Measurements from ENCODE around the gene ARAP1.
A peak's percentile ranks its signal among the peaks of the same experiment; 100 is the strongest.

Gene ARAP1

DNA sequence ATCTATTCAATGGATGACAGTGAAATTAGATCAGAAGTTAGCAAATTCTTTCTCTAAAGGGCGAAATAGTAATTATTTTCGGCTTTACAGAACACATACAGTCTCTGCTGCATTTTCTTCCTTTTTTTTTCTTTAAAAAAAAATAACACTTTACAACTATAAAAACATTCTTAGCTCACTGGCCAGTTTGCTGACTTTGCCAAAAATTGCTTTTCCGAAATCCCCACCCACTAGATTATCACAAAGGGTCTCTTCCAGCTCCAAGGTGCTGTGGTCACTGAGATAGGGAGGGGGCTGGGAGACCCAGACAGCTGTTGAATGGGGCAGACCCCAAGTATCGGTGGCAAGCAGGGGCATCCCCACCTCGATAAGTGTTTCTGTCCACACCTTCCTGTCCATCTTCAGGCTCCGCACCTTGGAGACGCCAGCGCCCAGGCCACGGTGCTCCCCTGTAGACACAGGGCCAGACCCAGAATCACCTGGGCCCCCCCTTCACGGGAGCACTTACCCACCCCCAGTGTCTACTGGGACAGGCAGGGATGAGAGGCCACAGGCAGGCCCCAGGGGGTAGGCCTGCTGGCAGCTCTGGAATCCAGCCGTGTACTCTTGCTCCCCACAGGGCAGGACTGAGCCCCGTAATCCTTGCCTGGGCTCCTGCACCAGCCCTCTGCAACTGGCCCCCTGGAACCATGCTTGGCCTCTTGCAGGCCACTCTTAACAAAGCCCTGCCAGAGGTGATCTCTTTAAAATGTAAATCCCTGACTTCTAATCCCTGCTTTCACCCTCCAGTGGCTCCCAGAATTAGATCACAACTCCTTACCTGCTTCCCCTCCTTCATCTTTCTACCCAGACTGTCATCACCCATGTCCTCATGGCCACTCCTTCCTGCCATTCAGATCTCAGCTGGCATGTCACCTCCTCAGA, 46.5 kb downstream of the ARAP1 start:
- no peak for DNase-seq

DNA sequence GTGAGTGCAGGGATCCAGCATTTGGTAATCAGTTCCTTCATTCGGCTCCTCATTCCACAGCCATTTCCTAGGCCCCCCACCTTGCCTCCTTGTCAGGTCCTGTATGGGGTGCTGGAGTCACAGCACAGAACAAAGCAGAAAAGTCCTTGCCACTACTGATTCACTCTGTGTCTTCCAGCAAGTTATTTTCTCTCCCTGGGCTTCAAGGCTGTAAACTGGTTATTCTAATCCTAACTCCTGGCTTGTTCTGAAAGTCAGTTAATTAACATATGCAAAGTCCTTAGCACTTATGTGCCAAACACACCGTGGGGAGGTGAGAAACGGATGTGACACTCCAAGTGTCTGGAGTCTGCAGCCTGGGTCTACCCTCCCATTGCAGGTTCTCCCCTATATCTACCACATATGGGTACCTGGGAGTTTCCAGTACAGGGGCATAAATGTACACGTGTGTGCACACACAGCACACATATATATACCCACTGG, 47.4 kb downstream of the ARAP1 start:
- no peak for DNase-seq

DNA sequence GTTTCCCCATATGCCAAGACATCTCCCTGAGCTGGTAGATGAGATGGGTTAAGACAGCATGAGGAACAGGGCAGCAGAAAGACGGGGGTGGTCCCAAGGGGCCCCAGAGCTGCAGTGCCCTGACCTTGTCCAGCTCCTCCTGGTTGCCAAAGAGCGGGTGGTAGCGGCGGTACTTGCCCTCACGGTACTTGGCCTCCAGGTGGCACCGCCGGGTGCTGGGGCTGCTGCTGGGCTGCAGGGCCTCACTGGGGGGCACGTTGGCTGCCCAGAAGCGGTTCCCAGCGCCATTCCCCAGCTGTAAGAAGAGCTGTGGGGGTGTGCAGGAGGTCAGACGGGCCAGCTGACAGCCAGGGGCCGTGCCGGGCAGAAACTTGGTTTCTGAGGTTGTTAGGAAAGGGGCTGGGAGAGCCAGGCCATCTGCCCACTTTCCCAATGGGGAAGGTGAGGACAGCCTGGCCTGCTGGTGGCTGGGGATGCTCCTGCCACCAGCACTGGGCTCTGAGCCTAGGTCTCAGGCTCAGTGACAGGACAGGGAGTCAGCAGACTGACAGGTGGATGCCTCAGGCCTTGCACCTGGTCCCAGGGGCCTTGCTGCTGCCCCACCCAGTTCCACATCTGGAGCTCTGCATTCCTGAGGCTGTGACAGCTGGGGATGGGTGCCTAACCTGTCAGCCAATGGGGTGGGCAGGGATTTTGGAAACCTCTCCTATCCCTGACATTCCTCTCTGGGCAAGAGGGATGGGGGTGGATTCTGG, 48.0 kb downstream of the ARAP1 start:
- no peak for DNase-seq

DNA sequence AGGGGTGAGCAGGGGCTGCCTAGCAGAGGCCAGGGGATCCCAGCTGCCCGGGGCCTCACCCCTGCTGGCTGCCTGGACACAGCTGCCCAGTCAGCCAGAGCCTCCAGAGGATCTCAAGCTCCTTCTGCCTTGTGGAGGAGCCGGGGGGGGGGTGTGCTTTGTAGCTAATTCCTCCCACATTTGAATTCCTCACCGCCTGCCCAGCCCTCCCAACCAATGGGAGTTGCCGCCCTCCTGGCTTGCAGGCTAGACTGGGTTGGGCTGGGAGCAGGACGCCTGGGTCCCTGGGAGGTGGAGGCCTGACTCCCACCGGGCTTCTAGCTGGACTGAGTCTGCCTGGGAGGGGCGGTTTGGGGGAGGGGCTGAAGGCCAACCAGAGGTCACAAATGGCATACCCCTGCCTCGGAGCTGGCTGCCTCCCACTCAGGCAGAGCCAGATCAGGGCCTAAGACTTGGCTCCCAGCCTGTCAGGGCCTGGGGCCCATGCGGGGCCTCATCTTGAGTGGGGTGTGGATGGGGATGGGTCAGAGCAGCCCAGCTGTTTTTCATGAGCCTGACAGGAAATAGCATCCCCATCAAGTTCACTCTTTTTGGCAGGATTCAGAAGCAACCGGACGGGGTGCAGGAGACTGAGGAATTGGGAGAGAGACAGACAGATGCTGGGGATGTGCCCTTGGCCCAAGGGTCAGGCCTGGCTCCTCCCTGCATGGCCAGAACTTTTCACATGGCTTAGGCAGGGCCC, 48.8 kb downstream of the ARAP1 start:
- peak in 18 of 56 donors; percentile 3 to 58 (median 27) for DNase-seq

DNA sequence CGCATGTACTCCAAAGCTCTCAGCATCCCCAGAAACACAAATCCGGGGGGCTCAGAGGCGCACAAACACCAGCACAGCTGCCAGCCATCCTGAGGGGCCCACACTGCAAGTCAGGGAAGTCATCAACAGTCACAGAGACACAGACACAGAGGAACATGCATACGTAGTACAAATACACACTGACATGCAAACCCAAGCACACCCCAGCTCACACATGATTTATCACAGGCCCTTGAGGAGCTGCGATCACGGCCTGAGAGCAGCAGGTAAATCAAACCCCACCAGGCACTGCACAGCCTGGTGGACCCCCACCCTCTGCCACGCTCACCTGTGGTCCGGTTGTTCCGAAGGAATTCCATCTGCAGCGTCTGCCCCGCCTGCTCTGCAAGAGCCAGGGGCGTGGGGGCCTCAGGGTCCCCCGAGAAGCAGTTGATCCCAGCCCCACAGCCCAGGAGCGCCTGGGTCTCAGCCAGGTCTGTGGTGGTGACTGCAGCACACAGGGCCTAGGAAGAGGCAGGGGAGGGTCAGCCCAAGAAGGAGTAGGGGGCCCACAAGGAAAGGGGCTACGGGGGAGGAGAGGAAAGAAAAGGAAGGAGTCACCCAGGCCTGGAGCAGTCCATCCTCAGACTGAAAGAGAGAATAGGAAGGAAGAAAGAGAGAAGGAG, 49.5 kb downstream of the ARAP1 start:
- no peak for DNase-seq

DNA sequence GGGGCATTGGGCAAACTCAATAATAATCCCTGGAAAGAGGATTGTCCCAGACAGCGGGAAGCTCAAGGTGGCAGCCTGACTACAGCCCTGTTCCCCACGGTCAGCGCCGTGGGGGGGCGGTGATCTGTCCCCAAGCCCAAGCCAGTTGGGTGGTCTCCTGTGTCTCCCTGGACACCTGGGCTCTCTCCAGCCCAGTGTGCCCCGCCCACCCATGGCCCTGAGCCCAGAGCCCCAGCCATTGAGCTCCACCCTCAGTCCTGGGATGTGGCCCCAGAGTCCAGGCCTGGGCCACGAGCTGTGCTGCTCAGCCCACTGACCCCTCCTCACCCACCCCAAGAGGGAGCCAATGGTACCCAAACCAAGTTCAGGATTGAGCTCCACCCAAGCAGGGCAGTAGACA, 50.1 kb downstream of the ARAP1 start:
- DNase-seq, result peak in 1 of 56 donors; percentile 24

DNA sequence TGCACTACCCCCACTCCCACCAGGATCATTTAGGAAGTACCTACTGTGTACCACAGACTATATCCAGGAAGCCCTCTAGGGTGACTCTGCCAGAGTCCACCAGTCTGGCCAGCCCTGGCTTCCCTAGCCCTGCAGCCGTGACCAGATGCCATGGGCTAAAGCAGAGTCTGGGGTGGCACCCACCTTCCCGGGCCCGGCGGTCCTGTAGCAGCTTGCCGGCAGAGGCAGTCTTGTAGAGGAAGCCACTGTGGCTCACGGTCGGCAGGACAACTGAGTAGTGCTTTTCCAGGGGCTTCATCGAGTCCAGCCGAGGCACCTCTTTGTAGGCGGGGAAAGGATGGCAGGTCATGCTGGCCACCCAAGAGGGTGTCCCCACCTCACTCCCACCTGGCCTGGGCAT, 50.7 kb downstream of the ARAP1 start:
- DNase-seq, result no peak

DNA sequence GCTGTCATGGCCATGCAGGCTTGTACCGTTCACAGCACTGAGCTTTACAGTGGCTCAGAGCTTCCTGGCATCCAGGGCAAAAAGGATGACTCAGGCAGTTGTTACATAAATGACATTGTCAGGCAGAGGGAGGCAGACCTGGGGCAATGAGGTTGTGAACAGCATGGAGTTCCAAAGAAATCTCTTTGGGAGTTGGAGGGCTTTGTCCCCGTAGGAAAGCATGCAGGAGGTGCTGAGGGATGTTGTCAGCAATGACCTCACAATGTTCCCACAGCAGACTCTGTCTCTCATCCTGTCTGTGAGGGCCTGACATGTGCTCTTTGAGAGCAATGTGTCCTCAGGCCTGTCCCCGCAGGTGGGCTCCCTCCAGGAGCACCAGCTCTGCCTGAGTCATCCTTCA, 52.1 kb downstream of the ARAP1 start:
- no peak for DNase-seq

DNA sequence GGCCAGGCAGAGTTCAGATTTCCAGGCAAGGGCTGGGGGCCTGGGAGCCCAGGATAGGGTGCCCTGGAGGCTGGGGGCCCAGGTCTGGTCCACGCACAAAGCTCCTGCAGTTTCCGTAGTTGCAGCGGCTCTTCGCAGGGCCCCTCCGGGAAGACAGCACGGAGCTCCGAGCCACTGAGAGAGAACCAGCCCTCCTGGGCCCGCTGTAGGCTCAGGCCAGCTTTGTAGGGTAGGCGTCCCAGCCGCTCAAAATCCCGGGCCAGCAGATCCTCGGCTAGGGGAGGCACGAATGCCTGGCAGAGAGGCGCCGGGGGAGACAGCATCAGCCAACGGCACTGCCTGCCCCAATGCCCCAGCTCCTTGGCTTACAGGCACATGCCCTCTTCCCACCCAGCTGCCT, 54.4 kb downstream of the ARAP1 start:
- no peak for DNase-seq

DNA sequence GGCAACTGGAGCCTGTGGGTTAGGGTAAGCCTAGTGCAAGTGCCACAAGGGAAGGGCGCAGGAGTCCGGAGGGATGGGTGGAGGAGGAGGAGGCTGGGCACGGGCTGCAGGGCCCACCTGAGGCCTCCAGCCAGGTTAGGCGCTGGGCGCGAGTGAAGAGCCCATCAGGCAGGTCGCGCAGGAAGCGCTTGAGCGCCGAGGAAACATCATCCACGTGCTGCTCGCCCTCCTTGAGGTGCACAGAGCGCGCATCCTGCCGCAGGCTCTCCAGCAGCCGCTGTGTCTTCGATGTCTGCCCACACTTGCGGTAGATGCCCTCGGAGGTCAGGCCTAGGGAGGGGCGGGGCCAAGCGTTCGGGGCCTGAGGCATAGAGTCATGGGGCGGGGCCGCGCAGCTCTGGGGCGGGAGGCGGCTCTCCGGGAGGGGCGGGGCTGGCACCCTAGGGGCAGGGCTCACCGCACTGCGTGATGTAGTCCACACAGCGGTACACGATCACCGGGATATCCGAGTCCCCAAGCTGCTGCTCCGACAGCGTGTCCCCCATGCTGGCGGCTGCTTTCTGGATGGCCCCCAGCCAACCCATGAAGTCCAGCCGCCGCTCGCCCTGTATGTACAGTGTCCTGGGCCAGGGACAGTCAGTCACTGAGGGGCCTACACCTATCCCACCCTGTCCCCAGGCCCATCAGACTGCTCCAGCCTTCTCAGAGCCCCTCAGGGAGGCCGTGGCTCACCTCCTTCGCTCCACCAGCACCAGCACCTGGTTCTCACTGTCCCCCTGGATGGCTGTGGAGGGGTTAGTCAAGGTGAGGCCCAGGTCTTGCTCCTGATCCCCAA, 55.1 kb downstream of the ARAP1 start:
- no peak for DNase-seq

DNA sequence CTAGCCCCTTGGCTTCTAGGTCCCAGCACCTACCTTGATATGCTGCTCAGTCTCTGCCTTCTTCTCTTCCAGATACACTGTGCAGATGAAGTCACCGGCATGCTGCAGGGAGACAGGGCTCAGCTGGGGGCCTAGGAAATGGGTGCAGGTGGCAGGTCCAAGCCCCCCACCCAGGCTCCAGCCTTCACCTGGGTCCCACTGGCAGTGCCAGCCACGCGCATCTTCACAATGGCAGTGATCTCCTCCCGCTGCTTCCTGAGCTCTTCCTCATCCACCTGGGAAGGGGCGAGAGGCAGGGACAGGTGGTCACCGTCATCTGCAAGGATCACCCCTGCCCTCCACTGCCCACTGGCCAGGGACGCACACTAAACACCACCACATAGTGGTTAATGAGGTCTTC, 56.9 kb downstream of the ARAP1 start:
- no peak for DNase-seq

DNA sequence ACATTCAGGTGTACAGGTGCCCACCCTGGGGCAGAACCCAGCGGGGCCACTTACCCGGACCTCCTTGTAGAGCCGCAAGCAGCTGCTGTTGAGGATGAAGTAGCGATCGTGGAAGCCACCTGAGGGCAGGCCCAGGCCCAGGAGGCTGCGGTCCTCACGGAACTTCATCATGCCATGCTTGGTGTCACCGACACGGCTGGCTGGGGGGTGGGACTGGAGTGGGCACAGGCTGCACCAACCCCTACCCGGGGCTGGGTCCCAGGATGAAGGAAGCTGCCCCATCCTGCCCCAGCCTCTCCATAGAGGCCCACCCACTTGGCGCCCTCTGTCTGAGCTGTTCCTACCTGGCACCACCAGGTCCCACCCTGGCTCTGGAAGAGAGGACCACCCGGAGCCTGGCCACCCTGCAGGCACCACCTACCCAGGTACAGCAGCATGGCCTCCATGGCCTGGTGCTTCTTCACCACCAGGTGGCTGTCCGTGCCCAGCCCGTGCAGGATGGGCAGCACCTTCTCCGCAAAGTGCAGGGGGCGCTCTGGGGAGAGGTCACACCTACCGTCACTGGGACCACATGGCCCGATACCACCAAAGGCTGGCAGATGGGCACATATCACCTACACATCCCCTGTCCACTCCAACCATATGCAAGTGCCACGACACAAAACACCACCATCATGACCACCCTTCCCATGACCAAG, 58.8 kb downstream of the ARAP1 start:
- no peak for DNase-seq

DNA sequence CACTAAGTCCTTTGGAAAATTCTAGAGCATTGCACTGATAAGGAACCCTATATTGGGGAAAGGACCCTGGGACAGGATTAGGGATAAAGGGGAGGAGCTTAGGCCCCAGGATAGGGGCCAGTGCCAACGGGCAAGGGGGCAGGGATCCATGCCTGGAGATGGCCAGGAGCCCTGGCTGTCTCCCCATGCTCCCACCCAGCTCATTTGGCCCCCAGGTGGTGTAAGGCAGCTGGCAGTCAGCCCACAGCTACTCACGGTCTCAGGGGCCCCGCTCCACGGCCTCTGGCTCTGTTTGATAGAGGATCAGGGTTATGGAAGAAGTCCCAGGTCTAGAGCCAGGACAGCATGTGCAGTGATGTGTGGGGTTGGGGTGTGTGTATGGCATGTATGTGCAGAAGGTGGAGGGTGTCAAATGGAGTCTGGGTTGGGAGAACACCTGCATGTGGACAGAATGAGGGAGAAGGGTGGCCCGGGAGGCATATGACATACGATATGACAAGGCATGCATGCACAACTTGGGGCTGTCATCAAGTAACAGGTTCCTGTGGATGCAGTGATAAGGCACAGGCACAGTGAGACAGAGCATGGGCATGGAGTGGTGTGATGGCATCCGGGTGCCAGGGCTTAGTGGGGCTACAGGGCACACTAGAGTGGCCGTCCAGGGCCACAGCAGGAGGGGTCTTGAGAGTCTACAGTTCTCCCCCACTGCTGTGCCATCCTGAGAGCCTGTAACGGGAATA, 59.5 kb downstream of the ARAP1 start:
- no peak for DNase-seq

DNA sequence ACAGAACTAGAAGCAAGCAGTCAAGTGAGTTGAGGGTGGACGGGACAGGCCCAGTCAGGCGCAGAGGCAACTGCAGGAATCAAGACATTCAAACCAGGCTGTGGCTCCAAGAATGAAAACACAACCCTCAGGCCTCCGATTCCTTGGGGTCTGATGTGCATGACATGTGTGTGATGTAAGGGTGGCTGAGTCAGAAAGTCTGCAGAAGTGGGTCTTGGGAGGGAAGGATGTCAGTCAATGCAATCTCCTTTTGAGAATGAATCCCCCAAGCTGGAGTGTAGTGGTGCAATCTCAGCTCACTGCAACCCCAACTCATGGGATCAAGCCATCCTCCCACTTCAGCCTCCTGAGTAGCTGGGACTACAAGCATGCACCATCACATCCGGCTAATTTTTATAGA, 62.0 kb downstream of the ARAP1 start:
- no peak for DNase-seq

DNA sequence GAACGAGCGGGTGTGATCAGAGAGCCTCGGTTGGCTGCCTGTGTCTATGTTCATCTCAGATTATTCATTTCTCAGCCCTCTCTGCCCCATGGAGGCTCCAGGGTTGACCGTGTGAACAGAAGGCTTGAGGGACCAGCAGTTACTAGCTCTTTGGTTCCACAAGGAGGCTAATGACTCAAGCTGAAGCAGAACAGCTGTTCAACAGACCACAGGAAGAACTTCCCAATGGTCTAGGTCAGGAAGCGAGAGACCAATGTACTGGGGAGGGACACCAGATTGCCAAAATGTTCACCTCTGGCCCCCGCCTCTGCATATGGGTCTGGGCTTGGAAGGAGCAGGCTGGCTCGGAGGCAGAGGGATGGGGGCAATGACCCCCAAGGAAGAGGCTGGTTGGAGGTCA, 63.3 kb downstream of the ARAP1 start:
- no peak for DNase-seq

DNA sequence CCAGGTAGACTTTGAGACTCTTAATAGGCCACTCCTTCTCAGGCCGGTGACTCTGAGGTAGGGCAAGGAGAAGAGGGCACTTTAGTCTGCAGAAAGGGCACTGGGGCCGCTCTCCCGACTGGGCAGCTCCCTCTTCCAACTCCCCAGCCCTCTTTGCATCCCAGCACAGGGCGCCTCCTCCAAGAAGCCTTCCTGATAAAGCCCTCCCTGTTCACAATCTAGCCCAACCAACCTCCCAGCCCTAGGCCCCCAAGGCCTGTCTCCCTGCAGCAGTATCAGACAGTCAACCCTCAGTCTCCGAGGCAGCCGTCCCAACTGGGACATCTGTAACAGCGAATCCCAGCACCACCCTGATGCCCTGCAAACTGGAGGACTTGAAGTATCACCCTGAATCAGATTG, 63.7 kb downstream of the ARAP1 start:
- no peak for DNase-seq

DNA sequence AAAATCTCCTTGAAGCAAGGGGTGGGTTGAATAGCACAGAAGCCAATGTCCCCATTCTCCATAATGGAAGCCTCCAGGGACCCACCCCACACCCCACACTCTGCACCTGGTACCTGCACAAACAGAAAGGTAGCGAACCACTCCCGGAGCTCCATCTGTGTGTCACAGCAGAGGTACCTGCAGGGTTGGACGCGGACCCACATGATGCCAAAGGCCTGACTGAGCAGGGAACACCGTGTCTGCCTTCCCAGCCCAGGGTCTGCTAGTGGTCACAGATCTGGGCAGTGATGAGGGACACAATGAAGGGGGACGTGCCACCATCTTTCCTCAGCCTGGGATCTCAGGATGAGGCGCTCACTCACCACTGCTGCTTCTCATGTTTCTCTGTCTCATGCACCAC, 64.9 kb downstream of the ARAP1 start:
- no peak for DNase-seq

DNA sequence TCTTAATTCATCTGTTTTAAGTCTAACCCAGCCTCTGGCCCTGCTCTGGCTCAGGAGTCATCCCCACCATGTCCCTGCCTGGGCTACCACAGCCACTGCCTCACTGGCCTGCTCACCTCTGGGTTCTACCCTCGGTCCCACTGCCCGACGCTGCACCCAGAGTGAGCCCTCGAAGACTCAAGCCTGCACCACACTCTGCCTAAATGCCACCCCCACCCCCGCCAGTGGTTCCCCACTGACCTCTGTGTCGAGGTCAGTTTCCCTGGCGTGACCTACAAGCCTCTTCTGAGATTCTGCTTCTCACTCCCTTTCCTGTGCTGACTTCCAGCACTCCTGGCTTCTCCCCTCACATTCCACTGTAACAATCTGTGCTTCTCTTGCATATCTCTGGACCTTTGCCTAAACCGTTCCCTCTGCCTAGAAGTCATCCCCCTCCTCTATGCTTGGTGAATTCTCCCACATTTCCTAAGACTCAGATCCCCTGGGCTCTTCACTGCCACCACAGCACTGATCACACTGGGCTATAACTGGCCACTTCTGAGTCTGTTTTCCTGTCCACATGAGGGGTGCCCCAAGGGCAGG, 65.5 kb downstream of the ARAP1 start:
- DNase-seq, result no peak
